ENCODE results near the gene CEACAM16.
A peak's percentile ranks its signal among the peaks of the same experiment; 100 is the strongest.
"Not testable (repeated sequence)": the region's sequence is repeated elsewhere in the genome, so short reads cannot be mapped to it uniquely, and the experiment has no call there.

The CEACAM16 gene

DNA sequence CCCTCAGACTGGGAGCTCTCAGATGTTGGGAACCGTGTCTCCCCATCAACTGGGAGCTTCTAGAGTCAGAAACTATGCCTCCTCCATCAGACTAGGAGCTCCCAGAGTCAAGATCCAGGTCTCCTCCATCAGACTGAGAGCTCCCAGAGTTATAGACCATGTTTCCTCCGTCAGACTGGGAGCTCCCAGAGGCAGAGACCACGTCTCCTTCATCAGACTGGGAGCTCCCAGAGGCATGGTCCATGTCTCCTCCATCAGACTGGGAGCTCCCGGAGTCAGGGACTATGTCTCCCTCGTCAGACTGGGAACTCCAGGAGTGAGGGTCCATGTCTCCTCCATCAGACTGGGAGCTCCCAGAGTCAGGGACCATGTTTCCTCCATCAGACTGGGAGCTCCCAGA, 10.0 kb downstream of the CEACAM16 start:
- H3K27me3 Mint-ChIP-seq (ENCODE audit: low read depth), result peaks cover 4% of the 10 kb centered on the region
- H3K36me3 Mint-ChIP-seq (ENCODE audit: low read depth), result no peaks in the 10 kb centered on the region
- H3K4me3 Mint-ChIP-seq, result no peak overlapping the region
- no peaks in the 10 kb centered on the region for H3K9me3 Mint-ChIP-seq
- no peak for TF ChIP-seq CTCF (IDR thresholded peaks at IDR 0.05; ENCODE audit: unreplicated experiment in 3 of 3)
- no peak overlapping the region for H3K27ac Mint-ChIP-seq
- H3K4me1 Mint-ChIP-seq, result peaks cover 13% of the 10 kb centered on the region

GRCh38 chr19:44709434-44710266, 10.7 kb downstream of the CEACAM16 start:
- not testable (repeated sequence) for H3K27ac Mint-ChIP-seq; H3K9me3 Mint-ChIP-seq; H3K27me3 Mint-ChIP-seq (ENCODE audit: low read depth); H3K4me3 Mint-ChIP-seq; H3K36me3 Mint-ChIP-seq (ENCODE audit: low read depth)
- peaks cover 13% of the 10 kb centered on the region for H3K4me1 Mint-ChIP-seq

DNA sequence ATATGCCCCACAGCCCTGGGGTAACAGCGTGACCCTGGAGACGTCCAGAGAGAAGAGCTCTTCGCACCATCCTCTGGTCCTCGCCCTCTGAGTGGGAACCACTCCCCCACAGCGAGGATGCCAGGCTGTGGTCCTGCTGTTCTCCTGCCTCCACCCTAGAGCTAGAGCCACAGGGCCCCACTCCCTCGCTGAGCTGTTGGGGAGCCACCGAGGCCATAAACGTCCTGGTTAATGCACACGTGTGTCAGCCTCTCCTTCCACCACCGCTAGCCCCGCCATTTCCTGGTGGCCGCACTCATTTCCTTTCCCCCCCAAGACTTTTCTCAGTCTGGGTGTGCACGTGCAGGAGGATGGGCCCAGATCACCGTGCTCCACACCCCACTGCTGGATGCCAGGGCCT, 11.5 kb downstream of the CEACAM16 start:
- TF ChIP-seq CTCF (IDR thresholded peaks at IDR 0.05; ENCODE audit: unreplicated experiment in 3 of 3), result no peak
- peaks cover 3% of the 10 kb centered on the region for H3K9me3 Mint-ChIP-seq
- peaks cover 4% of the 10 kb centered on the region for H3K27me3 Mint-ChIP-seq (ENCODE audit: low read depth)
- H3K36me3 Mint-ChIP-seq (ENCODE audit: low read depth), result no peaks in the 10 kb centered on the region
- H3K27ac Mint-ChIP-seq, result no peak overlapping the region
- peaks cover 9% of the 10 kb centered on the region for H3K4me1 Mint-ChIP-seq
- H3K4me3 Mint-ChIP-seq, result no peak overlapping the region

DNA sequence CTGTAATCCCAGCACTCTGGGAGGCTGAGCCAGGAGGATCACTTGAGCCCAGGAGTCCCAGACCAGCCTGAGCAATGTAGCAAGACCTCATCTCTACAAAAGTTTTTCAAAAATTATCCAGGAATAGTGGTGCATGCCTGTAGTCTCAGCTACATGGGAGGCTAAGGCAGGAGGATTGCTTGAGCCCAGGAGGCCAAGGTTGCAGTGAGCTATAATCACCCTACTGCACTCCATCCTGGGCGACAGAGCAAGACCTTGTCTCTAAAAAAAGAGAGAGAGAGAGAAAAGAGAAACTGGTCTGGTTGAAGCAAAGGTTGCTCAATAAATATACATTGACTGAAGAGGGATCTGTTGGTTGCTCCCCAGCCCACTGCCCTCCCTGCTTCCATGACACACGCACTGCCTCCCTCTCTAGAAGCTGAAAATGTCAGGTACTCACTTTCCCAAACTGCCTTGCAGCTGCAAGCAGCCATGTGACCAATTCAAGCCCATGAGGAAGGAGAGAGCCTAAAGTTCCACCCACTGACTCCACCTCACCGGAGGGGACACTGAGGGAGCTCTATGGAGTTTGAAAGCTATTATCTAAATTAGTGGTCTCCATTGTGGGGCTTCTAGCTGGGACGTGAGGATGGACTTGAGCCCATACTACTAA, 14.0 kb downstream of the CEACAM16 start:
- no peak overlapping the region for H3K27ac Mint-ChIP-seq

DNA sequence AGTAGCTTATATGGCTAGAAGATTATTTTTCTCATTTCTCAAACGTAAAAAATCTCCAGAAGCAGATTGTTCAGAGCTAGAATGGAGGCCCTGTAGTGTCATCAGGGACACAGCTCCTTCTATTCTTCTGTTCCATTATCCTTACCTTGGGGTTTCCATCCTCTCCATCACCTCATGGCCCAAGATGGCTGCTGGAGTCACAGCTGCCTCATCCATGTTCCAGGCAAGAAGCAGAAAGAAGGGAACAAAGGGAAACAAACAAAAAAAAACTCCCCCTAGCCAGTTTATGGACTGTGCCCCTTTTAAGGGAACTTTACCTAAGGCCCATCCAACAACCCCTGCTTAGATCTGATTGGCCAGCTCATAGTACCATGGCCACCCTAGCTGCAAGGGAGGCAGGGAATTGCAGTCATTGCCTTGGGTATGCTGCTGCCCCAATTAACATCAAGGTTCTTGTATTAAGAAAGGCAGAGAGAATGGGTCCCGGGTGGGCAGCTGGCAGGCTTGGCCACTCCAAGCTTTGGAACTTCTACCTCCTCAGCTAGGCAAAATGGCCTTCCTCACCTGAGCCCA, 15.7 kb downstream of the CEACAM16 start:
- no peak overlapping the region for H3K27ac Mint-ChIP-seq
- H3K4me1 Mint-ChIP-seq, result peaks cover 6% of the 10 kb centered on the region
- no peak for TF ChIP-seq CTCF (IDR thresholded peaks at IDR 0.05; ENCODE audit: unreplicated experiment in 3 of 3)
- no peaks in the 10 kb centered on the region for H3K36me3 Mint-ChIP-seq (ENCODE audit: low read depth)
- H3K9me3 Mint-ChIP-seq, result peaks cover 5% of the 10 kb centered on the region
- H3K4me3 Mint-ChIP-seq, result no peak overlapping the region
- peaks cover 4% of the 10 kb centered on the region for H3K27me3 Mint-ChIP-seq (ENCODE audit: low read depth)

More for the DNA sequence above, 14.0 kb downstream of the CEACAM16 start:
- H3K4me1 Mint-ChIP-seq, result peaks cover under 1% of the 10 kb centered on the region
- H3K36me3 Mint-ChIP-seq (ENCODE audit: low read depth), result no peaks in the 10 kb centered on the region
- H3K4me3 Mint-ChIP-seq, result no peak overlapping the region
- no peak for TF ChIP-seq CTCF (IDR thresholded peaks at IDR 0.05; ENCODE audit: unreplicated experiment in 3 of 3)
- peaks cover 4% of the 10 kb centered on the region for H3K27me3 Mint-ChIP-seq (ENCODE audit: low read depth)
- peaks cover 5% of the 10 kb centered on the region for H3K9me3 Mint-ChIP-seq

DNA sequence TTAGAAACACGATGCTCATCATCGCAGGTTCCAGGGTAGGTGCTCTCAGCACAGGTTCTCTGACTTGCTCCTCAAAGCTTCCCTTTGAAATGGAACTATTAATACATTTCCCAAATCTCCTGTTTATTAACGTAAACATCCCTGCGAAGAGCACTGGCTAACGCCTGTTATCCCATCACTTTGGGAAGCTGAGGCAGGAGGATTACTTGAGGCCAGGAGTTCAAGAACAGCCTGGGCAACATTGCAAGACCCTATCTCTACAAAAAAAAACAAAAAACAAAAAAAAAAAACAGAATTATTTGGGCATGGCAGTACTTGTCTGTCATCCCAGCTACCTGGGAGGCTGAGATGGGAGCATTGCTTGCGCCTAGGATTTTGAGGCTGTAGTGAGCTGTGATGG, 18.7 kb downstream of the CEACAM16 start:
- H3K27ac Mint-ChIP-seq, result peak overlapping the region in 1 of 3 experiments; percentile 55
- peaks cover 5% of the 10 kb centered on the region for H3K9me3 Mint-ChIP-seq
- peaks cover 6% of the 10 kb centered on the region for H3K4me1 Mint-ChIP-seq
- H3K36me3 Mint-ChIP-seq (ENCODE audit: low read depth), result no peaks in the 10 kb centered on the region
- no peak overlapping the region for H3K4me3 Mint-ChIP-seq
- no peak for TF ChIP-seq CTCF (IDR thresholded peaks at IDR 0.05; ENCODE audit: unreplicated experiment in 3 of 3)
- H3K27me3 Mint-ChIP-seq (ENCODE audit: low read depth), result peaks cover 3% of the 10 kb centered on the region
